GM23338 (cell line): Measurements from ENCODE around the gene TMPRSS9.

Source experiments
- CREB1 ChIP-seq: fragments of 250-450 bp; sonication (Bioruptor Pico); IDR thresholded peaks from 2 replicates; pipeline ENCODE4 v1.5.0; 2020; ENCODE audit warnings: low read depth, mild to moderate bottlenecking, moderate library complexity
- CTCF ChIP-seq, 2 experiments: fragments of 200-600 bp in 1 of 2; sonication (generic) in 1 of 2; conservative IDR thresholded peaks; 2 replicates each; pipeline versions ENCODE4 v1.5.1 to v1.6.1; 2016 to 2017; ENCODE audit warnings: antibody characterized with exemption in 2 of 2, low read depth in 2 of 2, mild to moderate bottlenecking in 2 of 2, moderate library complexity in 1 of 2
- EZH2 ChIP-seq: fragments of 200-600 bp; sonication (generic); IDR thresholded peaks from one replicate; pipeline ENCODE4 v1.8.0; 2017; ENCODE audit warnings: antibody characterized with exemption, mild to moderate bottlenecking, low read depth; ENCODE audit not compliant: unreplicated experiment
- EZH2phosphoT487 ChIP-seq: fragments of 200-600 bp; sonication (generic); IDR thresholded peaks from one replicate; pipeline ENCODE4 v1.8.1; 2018; ENCODE audit warnings: antibody characterized with exemption; ENCODE audit not compliant: unreplicated experiment
- JUNB ChIP-seq: IDR thresholded peaks from one replicate; pipeline ENCODE4 v1.6.1; 2016; ENCODE audit warnings: antibody characterized with exemption; ENCODE audit not compliant: unreplicated experiment
- NANOG ChIP-seq: IDR thresholded peaks from 2 replicates; pipeline ENCODE4 v1.6.1; 2016; ENCODE audit warnings: antibody characterized with exemption, borderline replicate concordance
- POLR2AphosphoS5 ChIP-seq: IDR thresholded peaks from 2 replicates; pipeline ENCODE4 v1.6.1; 2016; ENCODE audit warnings: antibody characterized with exemption, low read depth
- REST ChIP-seq: IDR thresholded peaks from one replicate; pipeline ENCODE4 v1.6.1; 2018; ENCODE audit warnings: antibody characterized with exemption; ENCODE audit not compliant: unreplicated experiment
- ZNF114 ChIP-seq: fragments of 250-450 bp; sonication (Bioruptor Pico); IDR thresholded peaks from 2 replicates; pipeline ENCODE4 v1.5.0; 2020; ENCODE audit warnings: mild to moderate bottlenecking, moderate library complexity
- ZNF331 ChIP-seq: fragments of 250-450 bp; sonication (Bioruptor Pico); IDR thresholded peaks from 2 replicates; pipeline ENCODE4 v1.5.0; 2020; ENCODE audit warnings: low read depth, mild to moderate bottlenecking, moderate library complexity
- ZNF462 ChIP-seq: fragments of 250-450 bp; sonication (Bioruptor Pico); IDR thresholded peaks from 2 replicates; pipeline ENCODE4 v1.5.0; 2020; ENCODE audit warnings: mild to moderate bottlenecking, moderate library complexity

GRCh38 chr19:2427429-2428320 is 67.6 kb downstream of the TMPRSS9 start, which contains the start of gene TIMM13:
- TF ChIP-seq CTCF (conservative IDR thresholded peaks at IDR 0.05; ENCODE audit: low read depth in 2 of 2): no peak
- no peak; the same call in none of the 2 replicates for TF ChIP-seq POLR2AphosphoS5
- no peak for TF ChIP-seq REST
- no peak for TF ChIP-seq JUNB
- TF ChIP-seq EZH2phosphoT487: no peak
- no peak for TF ChIP-seq EZH2
- peak; percentile 94 for TF ChIP-seq CREB1 (CRISPR knock-in tag)
- TF ChIP-seq ZNF462 (CRISPR knock-in tag): no peak
- TF ChIP-seq ZNF114 (CRISPR knock-in tag): no peak
- no peak for TF ChIP-seq ZNF331 (CRISPR knock-in tag)
- no peak for TF ChIP-seq NANOG
